CD4-positive, alpha-beta T cell treated with Interleukin-17A for 4 hours (primary cell): ENCODE results near the gene PRC1.

Experiments
- DNase-seq: peaks from one replicate; pipeline ENCODE4 v3.0.0-alpha.2; 2020; ENCODE audit warnings: mixed read lengths

Gene PRC1

GRCh38 chr15:90954712-90955623, 39.4 kb downstream of the PRC1 start, which contains the start of gene RCCD1:
RCCD1 (plus strand) TSS chr15:90954884; CDS start chr15:90956735, 1,851 bp downstream.
- peak; percentile 87 for DNase-seq

GRCh38 chr15:90953947-90954711, 40.2 kb downstream of the PRC1 start:
- no peak for DNase-seq

- no peak for DNase-seq
These were observed 41.2 kb downstream of the PRC1 start for GRCh38 chr15:90952901-90953677.

- DNase-seq, result no peak
These were observed 43.7 kb downstream of the PRC1 start for GRCh38 chr15:90950676-90951075.

GRCh38 chr15:90949979-90950675, 44.2 kb downstream of the PRC1 start:
- no peak for DNase-seq

GRCh38 chr15:90948506-90948905, 45.8 kb downstream of the PRC1 start:
- DNase-seq, result no peak

GRCh38 chr15:90947577-90948357, 46.6 kb downstream of the PRC1 start:
- DNase-seq, result no peak

GRCh38 chr15:90946941-90947576, 47.3 kb downstream of the PRC1 start:
- no peak for DNase-seq

- no peak for DNase-seq
These were observed 47.8 kb downstream of the PRC1 start for GRCh38 chr15:90946538-90946937.

GRCh38 chr15:90945091-90945490, 49.2 kb downstream of the PRC1 start:
- DNase-seq, result no peak

- DNase-seq, result no peak
These were observed 51.8 kb downstream of the PRC1 start for GRCh38 chr15:90942354-90943120.

- DNase-seq, result no peak
These were observed 53.3 kb downstream of the PRC1 start for GRCh38 chr15:90941038-90941437.

GRCh38 chr15:90939756-90940155, 54.6 kb downstream of the PRC1 start:
- no peak for DNase-seq

- DNase-seq, result no peak
These were observed 56.1 kb downstream of the PRC1 start for GRCh38 chr15:90938261-90938660.

GRCh38 chr15:90936823-90937222, 57.5 kb downstream of the PRC1 start:
- no peak for DNase-seq

GRCh38 chr15:90934949-90935751, 59.2 kb downstream of the PRC1 start, which contains the start of gene UNC45A:
UNC45A (plus strand) TSS chr15:90935285; CDS start chr15:90935325, 40 bp downstream.
- peak; percentile 99 for DNase-seq

- peak; percentile 90 for DNase-seq
These were observed 59.9 kb downstream of the PRC1 start for GRCh38 chr15:90934256-90934948.

- no peak for DNase-seq
These were observed 61.0 kb downstream of the PRC1 start for GRCh38 chr15:90933301-90933700.

- DNase-seq, result no peak
These were observed 61.7 kb downstream of the PRC1 start for GRCh38 chr15:90932660-90932991.
